HG02884 (cell line): ENCODE measurements around the gene STK40.

ENCODE experiments used
- ATAC-seq: cut with Tn5 transposase; IDR thresholded peaks from one replicate; pipeline ENCODE4 v1.9.1; 2021; ENCODE audit warnings: mild to moderate bottlenecking, moderate library complexity; ENCODE audit not compliant: unreplicated experiment

STK40 gene

DNA sequence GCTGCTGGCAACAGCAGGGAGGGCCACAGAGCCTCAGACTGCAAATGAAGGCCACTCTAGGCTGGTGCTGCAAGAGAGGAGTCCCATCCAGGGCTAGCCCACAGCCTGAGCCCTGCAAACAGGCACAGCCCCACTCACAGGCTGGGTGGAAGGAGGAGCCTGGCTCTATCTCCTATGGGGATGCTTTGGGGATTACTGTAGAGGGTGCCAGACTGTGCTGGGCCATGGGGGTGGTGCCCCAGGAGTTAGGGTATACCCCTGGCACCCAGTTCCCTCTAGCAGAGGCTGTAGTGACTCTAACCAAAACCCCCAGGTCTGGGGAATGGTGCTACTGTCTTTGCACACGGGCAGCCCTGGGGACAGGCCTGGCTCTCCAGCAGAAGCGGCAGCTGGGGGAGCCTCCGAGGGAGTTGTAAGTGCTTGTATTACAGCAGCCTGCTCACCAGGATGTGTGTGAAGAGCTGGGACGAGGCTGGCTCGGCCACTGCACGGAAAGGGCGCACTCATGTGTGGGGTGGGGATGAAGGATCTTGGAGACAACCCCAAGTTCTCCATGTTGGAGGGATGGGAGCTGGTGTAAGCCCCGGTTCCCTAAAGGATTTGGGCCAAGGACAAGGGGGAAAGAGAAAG, 38.9 kb downstream of the STK40 start:
- ATAC-seq = no peak

DNA sequence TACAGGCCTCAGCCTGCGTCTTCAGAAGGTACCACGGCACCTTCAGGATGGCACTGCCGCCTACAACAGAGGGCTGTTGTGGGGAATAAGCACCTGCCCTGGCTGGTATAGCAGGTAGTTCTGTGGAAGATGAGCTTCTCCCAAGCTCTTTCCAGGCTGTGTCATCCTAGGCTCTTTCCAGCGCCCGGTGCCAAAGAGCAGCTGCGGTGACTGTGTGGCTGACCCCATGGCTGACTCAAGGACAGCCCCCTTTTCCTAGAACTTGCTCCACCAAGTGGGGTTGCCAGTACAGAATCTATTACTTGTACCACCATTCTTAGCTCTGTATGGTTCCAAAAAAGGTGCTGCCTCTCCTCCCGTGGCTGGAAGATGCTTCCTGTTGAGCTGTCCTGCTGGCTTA, 40.4 kb downstream of the STK40 start:
- no peak for ATAC-seq

DNA sequence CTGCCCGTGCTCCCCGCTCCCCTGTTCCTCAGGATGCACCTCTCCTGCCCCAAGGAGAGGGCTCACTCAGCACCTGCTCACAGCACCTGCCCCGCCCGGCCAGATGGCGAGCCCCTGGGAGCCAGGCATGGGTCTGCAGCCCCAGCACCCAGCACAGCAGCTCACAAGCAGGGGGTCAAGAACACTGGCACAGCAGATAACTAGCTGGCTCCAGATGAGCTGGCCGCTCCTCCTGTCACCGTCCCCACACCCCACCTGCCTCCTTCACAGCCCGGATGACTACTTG, 41.4 kb downstream of the STK40 start:
- no peak for ATAC-seq

DNA sequence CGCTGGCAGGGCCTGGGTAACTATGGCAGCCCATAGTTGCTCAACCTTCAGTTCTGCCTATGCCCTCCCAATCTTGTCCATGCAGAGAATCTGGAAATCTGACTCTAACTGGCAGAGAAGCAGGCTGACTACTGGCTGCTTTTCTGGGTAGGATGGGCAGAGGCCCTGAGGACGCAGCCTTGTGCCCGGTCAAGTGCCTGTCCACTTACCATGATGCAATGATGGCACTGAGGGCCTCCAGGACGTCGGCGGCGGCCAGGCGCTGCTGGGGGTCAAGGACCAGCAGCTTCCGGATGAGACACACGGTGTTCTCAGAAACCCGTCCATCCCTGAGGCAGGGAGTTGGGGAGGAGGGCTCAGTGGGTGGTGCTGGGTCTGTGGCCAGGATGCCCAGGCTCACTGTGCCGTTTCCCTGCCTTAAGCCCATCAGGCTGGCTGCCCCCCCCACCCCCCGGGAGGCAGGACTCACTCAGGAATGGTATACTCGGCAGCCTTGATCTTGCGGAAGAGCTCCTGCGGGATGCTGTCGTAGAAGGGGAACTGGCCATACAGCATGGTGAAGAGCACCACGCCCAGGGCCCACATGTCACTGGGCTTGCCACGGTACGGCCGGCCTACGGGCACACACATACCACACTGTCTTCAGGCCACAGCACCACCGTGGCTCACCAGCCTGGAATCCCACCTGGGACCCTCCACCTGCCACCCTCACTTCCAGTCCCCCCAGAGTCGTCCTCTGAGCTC, 41.9 kb downstream of the STK40 start:
- no peak for ATAC-seq

DNA sequence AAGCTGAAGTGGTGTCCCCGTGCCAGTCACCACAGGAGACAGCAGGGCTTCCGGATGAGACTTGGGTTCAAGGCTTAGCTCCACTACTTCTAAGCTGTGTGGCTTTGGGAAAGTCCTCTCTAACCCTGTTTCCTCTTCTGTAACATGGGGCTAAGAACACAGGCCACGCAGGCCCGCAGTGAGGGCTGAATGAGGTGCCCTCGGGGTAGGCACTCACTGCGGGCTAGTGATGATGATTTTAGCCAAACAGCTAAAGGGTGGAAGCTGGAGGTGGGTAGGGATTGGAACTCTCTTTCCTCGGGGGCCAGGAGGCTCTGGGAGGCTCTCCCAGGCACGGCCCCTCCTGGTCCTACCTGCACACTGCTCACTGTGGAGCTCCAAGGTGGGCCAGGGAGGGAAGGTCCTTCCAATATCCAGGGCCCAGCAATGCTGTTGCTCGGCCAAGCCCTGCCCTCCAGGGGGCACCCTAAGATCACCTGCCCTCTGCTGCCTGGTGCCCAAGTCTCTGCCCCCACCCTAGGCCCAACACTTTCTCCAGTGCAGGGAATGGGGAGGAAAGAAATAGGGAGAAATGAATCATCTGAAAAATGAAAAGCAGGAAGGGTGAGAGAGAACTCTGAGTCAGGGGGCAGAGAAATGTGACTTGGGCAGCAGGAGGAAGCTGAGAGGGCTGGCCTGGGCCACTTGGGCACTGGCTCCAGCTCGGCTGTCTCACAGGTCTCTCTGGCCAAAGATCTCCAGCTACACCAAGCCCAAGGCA, 43.1 kb downstream of the STK40 start:
- no peak for ATAC-seq

DNA sequence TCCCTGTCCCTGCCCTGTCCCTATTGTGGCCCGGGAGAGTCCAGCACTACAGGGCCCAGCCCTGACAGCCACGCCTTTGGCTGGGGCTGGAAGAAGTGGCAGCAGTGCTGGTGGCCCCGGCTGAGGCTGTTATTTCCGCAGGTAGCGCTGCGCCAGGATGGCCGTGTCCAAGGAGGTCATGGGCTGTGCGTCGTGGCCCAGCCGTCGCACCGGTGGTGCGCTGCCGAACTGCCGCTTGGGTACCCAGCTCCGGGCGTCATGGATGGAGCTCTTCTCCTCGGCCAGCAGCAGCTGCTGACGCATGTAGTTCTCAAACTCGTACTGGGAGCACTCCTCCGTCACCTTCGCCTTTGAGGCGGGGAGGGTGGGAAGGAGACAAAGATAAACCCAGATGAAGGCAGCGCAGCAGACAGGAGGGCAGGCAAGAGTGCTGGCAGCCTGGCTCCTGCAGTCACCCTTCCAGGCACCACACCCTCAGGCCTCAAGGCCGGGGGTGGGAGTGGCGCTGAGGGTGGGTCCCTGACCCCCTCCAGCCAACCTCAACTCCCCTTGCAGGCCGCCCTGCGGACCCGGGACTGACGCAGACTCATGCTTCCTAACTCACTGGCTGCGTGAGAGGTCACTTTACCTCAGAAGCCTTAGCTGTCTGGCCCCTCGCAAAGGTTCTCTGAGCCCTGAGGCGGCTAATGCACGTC, 44.0 kb downstream of the STK40 start:
- no peak for ATAC-seq

DNA sequence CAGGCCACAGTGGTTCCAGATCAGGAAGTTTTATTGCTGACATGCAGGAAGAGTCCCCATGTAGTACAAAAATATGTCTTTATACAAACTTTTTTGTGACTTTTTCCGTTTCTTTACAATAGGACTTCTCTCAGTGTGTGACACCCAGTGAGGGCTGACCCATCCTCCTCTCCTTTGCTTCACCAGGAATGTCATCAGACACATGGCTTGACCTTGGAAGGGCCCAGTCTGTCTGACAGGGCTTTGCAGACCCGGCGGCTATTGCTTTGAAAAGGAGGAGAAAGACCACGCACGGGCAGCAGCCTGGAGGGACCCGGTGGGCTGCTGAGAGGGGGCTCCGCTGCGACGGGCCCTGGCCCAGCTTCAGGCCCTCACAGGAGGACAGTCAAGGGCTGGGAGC, 46.1 kb downstream of the STK40 start:
- ATAC-seq = no peak

DNA sequence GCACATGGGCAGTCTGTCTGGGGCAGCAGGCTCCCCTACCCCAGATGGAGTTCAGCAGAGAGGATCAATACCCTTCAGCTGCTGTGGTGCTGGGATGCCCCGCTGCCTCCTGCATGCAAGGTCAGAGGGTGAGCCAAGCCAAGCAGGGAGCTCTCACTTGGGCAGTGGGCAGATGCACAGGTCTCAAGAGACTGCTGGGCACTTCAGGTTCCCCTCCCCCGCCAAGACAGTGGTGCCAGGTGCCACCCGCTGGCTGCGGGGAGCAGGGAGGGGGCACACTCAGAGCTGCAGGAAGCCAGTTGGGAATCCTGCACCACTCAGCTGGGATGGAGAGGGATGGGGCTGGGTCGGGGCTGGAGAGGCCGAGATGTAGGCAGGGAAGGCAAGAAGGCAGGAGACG, 46.5 kb downstream of the STK40 start:
- no peak for ATAC-seq

DNA sequence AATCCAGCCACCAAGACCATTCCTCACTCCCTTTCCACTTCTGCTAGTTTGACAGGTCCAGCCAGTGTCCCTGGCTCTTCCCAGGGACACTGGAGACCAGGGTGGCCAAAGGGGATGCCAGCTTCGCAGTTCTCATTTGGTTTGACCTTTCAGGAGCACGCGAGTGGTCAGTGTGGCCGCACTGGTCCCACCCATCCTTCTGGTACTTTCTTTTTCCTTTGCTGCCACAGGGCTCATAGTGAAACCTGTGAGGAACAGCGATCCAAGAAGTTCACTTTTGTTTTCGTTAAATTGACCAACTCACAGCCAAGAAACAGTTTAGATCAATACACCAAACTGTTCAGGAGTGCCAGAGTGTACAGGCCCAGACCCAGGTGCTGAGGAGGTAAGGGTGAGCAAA, 47.9 kb downstream of the STK40 start:
- ATAC-seq = no peak

DNA sequence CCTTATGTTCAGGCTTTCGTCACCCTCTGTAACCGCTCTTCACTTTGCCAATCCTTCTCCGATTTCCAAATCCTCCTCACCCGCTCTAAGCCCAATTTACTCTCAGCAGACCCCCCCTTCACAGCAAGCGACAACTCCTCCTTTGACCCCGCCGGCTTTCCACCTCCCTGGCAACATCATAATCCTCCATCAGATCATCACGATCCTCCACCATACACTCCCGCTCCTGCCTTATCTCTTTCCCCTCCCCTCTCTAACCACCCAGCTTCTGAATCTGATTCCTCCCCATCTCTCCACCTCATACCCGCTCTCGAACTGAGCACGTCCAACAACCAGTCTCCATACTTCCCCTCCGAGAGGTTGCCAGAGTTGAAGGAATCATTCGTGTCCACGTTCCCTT, 54.8 kb downstream of the STK40 start:
- ATAC-seq = no peak

DNA sequence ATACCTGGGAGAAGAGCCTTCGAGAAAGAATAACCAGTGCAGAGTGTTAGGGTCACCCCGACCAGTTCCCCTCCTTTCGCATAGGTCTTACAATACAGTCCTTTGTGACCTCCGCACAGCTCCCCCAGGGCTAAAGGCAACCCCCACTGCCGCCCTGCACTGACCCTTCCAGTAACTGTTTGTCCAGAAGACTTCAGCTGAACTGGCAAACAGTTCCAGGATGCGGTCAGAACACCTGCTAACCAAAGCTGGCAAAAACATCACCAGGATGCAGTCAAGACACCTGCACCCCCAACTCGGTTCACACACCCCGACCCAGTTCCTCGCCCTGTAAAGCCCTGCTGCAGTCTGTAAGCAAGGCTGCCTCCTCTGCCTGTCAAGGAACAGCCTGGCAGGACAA, 55.9 kb downstream of the STK40 start:
- no peak for ATAC-seq

DNA sequence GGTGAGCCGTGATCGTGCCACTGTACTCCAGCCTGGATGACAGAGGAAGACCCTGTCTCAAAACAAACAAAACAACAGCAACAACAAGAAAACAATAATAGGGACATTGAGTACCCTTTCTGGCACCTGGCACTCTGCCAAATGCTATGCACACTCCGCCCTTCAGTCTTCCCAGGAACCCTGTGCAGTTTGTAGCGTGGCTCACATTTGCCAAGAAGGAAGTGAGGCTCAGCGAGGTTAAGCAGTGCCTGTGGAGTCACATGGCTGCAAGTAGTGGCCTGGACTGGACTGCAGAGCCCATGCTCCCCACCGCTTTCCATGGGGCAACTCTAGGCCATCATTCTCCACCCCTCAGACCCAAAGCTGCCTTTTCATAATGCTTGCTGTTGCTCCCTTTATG, 57.0 kb downstream of the STK40 start:
- no peak for ATAC-seq

DNA sequence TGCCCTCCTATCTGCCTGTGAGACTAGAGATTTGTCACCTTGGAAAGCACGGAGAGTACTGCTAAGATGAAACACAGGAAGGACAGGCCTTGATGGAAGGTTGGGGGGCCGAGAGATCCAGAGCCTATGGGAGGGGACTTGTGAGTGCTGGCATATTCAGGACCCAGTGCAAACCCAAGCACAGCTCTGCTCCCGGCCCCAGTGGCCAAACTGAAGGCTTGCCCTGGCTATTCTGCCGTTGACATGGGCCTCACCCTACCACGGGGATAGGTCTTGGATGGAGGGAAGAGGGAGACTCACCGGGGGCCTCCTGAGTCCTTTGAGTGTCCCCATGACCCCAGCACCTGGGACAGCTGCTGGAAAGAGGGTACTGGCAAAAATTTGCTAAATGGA, 57.6 kb downstream of the STK40 start:
- ATAC-seq = no peak

DNA sequence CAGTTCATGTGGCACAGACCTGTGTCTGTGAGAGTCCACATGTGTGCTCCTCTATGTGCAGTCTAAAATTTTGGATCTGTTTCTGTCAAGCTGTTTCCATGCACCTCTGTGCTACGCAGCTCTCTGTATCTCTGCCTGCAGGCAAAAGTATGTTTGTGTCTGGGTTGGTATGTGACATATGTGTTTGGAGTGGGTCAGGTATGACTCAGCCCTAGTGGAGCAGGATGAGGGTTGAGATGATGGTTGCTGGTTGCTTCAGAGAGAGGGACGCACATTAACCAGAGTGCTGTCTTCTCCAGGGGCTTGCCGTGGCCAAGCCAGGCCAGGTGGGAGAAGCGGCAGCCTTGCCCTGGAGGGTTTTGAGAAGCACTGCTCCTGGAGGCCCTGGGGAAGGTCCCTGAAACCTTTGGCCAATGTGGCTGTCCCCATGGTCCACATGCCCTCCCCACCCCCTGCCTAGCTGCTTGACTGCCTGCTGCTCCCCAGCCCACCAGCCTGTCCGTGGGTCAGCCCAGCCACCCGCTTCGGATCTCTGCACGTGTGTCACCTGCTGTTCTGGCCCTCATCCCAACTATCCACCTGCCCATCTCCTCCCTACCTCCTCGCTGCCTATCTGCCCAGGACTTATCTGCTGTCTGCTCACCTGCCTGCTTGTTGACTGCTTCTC, 58.2 kb downstream of the STK40 start:
- ATAC-seq = no peak

DNA sequence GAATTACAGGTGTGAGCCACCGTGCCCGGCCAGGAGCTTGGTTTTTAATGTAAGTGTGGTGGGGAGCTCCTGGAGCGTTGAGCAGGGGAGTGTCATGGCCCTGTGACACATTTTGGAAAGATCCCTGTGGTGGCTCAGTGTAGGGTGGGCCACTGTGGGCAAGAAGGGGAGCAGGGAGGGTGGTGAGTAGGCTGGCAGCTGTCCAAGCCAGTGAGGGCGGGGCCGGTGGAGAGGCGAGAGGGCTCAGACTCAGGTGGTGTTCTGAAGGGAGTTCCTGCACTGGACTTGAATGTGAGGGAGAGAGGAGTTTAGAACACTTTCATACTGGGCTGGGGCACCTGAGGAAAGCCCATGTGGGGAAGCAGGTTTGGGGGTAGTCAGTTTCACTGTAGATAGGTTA, 59.2 kb downstream of the STK40 start:
- ATAC-seq = no peak

DNA sequence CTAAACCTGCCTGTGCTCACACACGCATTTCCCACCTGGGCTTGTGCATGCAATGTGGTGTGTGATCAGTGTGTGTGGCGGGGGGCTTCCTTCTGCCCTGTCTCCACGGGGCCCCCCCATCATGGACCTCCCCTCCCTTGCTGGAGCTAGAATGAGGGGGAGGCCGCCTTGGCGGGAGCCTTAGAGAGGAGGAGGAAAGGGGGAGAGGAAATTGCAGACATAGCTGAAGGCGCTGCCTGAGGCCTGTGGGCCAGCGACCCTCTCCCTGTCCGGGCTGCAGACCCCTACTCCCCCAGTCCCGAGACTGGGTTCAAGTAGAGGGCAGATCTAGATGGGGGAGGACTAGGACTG, 61.4 kb downstream of the STK40 start:
- no peak for ATAC-seq

DNA sequence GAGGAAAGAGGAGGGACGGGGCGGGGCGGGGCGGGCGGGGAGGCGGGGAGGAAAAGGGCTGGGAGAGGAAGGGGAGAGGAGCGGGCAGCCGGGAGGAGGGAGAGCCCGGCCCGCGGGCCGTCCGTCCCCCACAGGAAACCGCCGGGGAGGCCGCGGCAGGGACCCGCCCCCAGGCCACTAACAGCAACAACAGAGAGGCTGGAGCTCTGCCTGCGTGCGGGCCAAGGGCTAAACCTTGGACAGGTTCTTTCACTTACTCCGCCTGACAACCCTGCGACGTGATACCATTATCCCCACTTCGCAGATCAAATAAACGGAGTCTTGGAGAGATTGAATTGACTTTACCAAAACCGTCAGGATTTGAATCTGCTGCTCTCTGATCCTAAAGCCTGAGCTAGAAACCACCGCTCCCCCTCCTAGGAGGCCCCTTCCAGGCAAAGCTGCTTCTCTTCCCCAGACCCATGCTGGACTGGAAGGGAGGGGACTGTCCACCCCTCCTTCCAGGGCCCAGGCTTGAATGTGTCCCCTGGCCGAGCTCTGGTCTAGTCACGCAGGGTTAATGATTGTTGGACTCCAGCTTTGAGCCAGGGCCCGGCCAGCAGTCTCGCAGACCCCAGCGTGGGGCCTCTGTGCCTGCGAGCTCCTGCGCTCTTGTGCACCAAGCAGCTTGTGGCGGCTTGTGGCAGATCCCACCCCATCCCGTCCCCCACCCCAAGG, 61.9 kb downstream of the STK40 start, which contains the start of gene EVA1B:
TSS of gene EVA1B (minus strand) at position 10 of the 717 bp plus-strand sequence. CDS start 608 bp downstream, outside the sequence.
- no peak for ATAC-seq

DNA sequence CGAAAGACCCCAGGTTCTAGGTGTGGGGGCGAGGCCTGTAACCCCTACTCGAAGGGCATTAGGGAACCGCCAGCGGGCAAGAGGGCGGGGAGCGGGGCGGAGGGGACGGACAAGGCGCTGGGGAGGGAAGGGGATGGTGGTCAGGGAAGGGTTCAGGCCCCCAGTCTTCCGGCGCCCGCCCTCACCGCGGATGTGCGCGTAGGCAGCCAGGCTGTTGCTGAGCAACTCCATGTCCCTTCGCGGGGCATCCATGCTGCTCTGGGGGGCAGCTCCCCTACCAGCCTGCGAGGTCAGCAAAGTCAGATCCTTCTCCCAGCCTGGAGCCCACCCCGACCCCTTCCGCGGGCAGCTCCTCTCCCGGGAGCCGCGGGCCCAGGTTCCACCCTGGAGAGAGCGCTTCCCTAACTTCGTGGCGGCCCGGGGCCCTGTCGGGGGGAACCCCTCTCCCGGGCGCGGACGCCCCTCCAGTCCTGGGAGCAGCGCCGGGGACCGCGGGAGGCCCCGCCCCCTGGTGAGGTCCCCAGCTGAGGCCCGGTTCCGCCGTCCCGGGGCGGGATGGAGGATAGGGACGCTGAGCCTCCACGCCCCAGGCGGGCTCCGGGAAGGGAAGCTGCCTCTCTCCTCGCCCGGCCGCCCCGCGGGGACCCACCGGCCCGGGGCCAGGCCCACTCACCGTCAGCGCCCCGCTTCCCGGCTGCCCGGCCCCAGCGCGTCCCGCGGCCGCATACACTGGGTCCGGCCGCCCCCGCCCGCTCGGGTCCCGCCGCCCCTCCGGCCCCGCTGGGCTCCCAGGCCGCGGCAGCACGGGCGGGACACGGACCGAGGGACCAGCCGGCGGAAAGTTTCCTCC, 62.7 kb downstream of the STK40 start:
- no peak for ATAC-seq

DNA sequence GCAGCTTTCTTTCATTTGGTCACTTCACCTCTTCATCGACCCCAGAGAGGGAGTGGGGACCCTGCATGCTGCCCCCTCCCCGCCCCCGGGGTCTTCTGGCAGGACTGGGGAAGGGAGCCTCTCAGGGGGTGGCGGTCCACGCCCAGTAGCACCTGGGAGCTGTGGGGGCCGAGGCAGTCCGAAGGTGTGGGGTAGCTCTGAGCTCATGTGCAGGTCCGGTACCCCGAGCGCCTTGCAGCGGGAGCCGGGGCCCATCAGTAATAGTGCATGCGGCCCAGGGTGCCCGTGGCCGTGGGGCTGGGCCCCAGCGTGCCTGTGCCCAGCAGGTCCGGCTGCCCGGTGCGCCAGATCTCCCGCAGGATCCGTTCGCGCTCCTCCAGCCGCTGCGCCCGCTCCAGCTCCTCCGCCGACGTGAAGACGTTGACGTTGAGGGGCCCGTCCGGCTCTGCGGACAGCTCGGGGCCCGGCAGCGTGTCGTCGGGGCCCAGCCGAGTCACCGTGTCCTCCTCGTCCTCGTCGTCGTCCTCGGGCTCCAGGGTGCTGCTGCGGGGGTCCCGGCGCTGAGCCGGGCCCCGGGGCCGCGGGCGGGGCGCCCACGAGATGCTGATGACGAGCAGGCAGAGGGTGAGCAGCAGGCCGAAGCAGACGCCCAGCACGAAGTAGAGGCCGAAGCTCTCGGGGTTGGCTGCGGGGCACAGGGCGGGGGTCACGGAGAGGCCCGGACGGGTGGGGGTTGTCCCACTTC, 63.5 kb downstream of the STK40 start:
- ATAC-seq = no peak
